Activated CD4-positive, CD25-positive, alpha-beta regulatory T cell treated with anti-CD3 and anti-CD28 coated beads, Interleukin-2, amount 50 U/mL, for 72 hours (primary cell): ENCODE results near the gene AEBP2.
"Not testable (repeated sequence)": the region's sequence is repeated elsewhere in the genome, so short reads cannot be mapped to it uniquely, and the experiment has no call there.

ENCODE experiments used
- DNase-seq: peaks from one replicate; pipeline ENCODE4 v3.0.0; 2021

AEBP2 gene

DNA sequence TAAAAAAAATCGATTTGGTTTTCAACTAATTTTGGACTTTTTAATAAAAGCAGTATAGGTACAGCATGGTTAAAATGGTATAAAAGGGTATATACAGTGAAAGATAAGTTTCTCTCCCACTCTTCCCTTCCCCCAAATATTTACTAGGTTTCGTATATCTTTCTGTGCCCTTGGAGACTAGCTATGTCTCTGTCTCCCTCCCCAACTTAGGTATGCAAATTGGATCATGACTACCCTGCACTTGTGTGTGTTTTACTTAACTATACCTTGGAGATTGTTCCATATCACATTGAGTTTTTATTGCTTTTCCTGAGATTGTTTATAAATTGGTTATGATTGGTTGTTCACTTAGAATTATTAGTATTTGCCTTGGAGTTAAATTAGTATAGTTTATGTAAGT, 19.4 kb downstream of the AEBP2 start:
- DNase-seq, result no peak

DNA sequence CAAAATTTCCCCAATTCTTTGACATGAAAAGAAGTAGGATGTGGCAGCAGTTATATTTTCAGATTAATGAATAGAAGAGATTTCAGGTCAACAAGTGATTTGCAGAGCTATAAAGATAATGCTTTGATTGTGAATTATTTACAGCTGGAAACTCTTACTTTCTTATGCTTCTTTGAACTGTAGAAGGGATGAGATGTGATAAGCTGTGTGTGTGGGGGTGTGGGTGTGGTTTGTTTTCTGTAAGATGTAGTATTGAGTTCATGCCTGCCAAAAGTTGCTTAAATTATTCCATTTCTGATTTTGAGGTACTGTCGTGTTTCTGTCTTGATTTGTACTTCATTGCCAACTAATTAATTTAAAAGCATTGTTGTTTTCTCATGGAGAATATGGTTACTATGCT, 22.7 kb downstream of the AEBP2 start:
- no peak for DNase-seq

DNA sequence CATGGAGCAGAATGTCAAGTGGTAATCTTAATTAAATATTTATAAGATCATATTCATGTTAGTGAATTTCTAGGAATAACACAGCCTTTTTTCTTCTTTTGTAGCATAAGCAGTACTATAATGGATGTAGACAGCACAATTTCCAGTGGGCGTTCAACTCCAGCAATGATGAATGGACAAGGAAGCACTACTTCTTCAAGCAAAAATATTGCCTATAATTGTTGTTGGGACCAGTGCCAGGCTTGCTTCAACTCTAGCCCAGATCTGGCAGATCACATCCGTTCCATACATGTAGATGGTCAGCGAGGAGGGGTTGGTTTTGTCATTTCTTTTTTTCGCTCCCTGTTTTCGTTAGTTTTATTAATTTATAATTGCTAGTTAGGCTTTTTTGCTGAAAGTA, 23.1 kb downstream of the AEBP2 start:
- no peak for DNase-seq

DNA sequence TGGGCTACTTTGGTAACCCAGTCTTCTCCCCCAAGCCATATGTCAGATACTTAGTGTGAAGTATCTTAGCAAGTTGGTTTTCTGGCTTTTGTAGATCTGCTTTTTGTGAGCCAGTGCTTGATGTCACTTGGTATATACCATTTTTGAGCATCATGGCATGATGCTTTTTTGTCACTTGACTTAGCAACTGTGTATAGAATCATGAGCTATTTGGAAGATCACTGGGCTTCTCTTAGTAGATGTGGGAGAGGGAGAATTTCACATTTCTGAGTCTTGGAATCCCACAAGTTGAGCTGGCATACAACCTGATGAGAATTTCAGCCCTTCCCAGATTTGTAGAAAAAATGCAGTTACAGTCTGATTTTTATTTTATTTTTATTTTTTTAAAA, 24.9 kb downstream of the AEBP2 start:
- no peak for DNase-seq

DNA sequence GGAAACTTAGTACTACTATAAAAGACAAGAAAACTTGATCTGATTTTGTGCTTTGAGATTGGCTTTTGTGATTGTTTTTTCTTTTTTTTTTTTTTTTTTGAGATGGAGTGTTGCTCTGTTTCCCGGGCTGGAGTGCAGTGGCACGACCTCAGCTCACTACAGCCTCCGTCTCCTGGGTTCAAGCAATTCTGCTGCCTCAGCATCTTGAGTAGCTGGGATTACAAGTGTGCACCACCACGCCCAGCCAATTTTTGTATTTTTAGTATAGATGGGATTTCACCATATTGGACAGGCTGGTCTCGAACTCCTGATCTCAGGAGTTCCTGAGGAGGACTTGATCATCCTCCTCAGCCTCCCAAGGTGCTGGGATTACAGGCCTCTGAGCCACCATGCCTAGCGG, 26.4 kb downstream of the AEBP2 start:
- no peak for DNase-seq

DNA sequence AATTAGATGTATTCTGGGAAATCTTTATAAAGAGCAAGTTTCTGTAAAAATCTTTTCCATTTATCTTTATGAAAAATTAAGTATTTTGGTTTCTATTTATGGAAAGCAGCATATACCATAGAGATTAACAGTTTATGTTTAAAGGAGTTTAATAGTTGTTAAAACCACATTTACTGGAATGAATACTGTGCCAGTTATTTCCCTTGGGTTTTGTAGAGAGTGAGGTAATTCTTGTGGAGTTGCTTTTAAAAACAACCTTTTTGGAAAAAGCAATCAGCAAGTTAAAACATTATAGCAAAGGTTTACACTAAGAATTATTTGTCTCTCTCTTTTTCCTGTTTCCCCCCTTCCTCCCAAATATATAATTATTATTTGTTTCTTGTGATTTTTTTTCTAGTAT, 34.9 kb downstream of the AEBP2 start:
- no peak for DNase-seq

DNA sequence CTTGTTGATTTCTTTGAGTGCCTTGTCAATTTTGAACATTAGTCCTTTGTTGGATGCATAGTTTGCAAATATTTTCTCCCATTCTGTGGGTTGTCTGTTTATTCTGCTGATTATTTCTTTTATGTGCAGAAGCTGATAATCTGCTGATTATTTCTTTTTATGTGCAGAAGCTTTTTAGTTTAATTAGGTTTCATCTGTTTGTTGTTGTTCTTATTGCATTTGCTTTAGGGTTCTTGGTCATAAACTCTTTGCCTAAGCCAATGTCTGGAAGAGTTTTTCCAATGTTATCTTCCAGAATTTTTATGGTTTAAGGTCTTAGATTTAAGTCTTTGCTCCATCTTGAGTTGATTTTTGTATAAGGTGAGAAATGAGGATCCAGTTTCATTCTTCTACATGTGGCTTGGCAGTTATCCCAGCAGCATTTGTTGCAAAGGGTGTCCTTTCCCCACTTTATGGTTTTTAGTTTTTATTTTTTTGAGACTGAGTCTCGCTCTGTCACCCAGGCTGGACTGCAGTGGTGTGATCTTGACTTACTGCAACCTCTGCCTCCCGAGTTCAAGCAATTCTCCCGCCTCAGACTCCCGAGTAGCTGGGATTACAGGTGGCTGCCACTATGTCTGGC, 36.7 kb downstream of the AEBP2 start:
- DNase-seq, result not testable (repeated sequence)

DNA sequence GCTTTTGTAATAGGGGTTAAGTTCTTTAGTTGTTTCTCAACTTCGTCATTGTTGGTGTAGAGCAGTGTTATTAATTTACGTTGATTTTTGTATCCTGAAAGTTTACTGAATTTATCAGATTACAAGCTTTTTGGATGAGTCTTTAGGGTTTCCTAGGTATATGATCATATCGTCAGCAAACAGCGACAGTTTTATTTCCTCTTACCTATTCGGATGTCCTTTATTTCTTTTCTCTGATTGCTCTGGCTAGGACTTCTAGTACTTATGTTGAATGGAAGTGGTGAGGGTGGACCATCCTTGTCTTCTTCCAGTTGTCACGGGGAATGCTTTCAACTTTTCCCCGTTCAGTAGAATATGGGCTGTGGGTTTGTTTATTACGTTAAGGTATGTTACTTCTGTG, 37.8 kb downstream of the AEBP2 start:
- DNase-seq, result no peak

DNA sequence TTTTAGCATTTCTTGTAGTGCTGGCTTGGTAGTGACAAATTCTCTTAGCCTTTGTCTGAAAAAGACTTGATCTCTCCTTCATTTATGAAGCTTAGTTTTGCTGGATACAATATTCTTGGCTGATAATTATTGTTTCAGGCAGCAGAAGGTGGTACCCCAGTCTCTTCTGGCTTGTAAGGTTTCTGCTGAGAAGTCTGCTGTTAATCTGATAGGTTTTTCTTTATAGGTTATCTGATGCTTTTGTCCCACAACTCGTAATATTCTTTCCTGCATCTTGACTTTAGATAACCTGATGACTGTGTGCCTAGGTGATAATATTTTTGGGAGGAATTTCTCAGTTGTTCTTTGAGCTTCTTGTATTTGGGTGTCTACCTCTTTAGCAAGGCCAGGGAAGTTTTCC, 41.2 kb downstream of the AEBP2 start:
- DNase-seq, result no peak

DNA sequence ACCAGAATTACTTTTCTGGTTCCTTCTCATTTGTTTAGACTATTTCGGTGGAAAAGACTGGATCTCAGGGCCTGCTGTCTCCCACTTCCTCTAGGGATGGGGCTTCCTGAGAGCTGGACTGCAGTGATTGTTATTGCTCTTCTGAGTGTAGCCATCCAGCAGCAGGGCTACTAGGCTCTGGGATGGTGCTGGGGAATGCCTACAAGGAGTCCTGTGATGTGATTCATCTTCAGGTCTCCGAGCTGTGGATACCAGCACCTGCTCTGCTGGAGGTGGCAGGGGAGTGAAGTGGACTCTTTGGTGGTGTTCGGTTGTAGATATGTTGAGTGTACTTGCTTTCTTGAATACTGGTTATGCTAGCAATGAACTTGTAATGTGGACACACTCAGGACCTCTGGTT, 42.7 kb downstream of the AEBP2 start:
- no peak for DNase-seq

DNA sequence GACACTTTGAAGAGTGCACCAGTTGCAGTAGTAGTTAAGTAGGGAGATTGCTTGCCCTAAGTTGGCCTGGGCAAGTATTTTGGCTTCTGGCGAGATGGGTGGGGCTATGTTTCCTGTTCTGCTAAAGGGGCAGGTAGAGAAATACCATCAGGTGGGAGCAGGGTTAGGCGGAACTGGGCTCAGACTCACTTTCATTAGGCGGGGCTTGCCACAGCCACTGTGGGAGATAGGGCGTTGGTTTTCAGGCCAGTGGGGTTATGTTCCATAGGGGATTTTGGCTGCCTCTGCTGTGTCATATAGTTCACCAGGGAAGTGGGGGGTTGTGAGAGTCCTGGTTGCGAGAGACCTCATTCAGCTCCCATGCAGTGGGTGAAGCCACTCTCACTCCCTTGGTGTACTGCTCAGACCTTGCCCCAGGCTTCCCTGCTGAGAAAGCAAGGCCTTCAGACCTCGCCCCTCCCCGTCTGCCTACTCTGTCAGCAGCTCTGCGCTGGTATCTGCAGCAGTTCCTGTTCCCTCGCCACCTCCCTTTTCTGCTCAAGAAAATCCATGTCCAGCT, 43.3 kb downstream of the AEBP2 start:
- no peak for DNase-seq

DNA sequence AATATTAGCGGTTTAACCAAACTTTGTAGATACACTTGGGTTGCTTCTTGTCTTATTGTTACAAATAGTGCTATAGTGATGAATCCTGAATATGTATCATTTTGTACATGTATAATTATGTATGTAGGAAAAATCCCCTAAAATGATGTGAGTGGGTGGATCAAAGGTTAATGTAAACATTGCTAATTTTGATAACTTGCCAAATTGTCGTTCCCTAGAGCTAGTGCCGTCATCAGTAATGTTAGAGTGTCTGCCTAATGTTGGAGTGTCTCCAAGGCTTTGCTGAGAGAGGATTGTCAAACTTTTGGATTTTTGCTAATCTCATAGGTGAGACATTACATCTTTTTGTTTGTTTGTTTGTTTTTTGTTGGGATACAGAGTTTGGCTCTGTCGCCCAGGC, 44.4 kb downstream of the AEBP2 start:
- no peak for DNase-seq

DNA sequence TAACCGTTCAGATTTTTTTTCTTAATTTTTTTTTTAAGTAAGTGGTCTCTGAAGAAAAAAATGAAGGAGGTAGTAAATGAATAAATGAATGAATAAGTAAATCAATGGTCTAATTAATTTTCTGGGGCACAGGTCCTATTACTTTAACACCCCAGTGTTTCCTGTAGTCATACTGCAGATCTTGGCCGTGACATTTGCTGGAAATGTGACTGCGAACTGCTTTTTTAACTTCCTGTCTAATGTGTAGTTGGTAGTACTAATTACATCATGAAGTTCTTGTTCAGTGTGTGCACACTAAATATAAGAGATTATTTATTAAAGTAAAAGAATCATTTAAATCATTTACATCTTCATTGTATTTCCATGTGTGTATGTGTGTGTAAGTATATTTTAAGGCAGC, 45.4 kb downstream of the AEBP2 start:
- no peak for DNase-seq

DNA sequence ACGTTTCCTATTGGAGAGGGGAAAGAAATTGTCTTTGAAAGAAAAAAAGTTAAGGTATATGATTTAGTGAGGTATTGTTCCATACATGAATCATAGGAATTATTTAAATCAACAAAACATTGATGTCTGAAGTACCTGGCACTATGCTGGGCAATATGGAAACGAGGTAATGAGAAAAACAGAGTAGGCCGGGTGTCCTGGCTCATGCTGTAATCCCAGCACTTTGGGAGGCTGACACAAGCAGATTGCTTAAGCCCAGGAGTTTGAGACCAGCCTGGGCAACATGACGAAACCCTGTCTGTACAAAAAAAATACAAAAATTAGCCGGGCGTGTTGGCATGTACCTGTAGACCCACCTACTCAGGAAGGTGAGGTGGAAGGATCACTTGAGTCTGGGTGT, 45.9 kb downstream of the AEBP2 start:
- no peak for DNase-seq

DNA sequence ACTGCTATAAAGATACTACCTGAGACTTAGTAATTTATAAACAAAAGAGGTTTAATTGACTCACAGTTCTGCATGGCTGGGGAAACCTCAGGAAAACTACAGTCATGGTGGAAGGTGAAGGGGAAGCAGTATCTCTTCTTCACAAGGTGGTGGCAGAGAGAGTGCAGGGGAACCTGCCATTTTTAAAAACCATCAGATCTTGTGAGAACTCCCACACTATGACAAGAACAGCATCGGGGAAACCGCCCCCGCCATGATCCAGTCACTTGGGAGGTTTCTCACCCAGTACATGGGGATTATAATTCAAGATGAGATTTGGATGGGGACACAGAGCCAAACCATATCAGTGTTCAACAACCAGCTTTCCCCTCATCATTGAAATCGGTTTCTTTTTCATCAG, 49.9 kb downstream of the AEBP2 start:
- no peak for DNase-seq

DNA sequence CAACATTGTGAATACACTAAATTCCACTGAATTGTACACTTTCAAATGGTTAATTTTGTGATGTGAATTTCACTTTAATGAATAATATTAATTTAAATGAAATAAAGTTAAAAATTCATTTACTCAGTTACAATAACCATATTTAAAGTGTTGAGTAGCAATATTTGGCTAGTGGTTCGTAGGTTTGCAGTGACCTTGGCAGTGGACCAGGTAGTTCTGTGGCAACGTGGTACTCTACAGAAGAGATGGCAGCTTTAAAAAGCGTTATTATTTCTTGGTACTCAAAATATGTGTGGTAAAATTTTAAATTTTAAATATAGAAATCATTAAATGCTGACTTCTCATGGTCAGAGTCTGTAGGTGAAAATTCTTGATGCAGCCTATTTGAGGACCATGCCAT, 51.6 kb downstream of the AEBP2 start:
- no peak for DNase-seq

DNA sequence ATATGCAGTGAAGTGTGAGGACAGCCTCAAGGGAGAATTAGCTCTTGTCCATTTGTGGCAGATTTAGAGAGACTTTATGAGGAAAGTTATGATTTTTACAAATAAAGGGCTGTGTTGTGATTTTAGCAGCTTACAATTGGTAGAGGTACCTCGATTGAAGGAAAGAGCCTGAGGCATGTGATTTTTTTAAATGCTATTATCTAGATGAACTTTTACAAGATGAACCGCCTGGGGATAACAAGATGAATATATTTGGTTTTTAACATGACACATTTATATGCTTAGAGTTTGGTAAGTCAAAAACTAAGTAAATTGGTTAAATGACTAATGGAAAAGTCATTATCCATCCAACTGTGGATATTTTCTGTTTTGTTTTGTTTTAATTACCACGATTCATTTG, 52.6 kb downstream of the AEBP2 start:
- DNase-seq, result no peak

DNA sequence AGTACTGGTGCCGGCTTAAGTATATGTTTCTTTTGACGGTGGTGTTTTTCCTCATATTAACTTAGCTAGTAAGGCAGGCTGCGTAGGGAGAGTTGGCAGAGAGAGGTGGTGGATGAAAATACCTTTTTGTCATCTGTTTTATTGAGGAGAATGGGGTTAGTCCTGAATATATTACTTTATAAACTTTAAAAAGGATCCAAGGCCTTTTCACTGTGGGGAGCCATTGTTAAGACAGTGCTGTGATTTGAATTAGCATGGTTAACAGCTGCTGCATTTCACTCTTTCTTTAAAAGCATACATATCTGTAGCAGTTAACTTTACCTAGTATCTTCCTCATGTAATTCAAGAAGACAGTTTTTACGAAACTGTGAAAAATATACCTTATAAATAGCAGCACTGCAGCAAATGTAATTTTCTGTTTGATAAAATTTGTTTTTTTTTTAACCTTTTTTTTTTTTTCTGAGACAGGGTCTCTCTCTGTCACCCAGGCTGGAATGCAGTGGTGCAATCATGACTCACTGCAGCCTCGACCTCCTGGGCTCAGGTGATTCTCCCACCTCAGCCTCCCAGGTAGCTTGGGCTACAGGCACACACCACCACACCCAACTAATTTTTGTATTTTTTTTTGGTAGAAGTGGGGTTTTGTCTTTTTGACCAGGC, 57.1 kb downstream of the AEBP2 start:
- no peak for DNase-seq

DNA sequence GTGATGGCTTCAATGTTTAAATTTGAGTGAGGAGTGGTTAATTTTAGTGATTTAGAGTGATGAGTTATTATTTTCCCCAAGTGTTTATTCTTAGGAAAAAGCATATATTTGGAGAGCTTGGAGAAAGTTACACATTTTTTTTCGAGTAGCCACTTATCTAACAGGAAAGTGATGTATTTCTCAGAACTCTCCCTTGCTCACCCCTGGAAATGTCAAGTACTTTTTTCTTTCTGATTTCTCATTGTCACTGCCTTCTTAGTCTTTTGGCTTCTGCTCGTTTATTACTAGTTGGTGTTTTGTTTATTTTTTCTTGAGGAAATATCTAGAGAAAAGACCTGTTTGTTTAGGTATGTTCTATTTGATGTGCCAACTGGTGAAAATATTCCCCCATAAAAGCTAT, 58.8 kb downstream of the AEBP2 start:
- no peak for DNase-seq

DNA sequence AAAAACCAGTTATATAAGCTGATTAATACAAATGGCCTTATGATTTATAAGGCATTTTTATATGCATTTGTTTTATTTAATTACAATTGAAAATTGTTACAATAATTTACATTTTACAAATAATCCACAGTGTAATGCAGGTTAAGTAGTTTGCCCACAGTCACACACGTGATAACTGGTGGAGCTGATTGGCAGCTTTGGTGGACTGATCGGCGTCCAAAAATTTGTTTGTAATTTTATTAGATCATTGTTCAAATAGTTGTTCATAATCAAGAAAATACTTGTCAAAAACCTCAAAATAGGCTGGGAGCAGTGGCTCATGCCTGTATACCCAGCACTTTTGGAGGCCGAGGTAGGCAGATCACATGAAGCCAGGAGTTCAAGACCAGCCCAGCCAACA, 59.7 kb downstream of the AEBP2 start:
- DNase-seq, result no peak

DNA sequence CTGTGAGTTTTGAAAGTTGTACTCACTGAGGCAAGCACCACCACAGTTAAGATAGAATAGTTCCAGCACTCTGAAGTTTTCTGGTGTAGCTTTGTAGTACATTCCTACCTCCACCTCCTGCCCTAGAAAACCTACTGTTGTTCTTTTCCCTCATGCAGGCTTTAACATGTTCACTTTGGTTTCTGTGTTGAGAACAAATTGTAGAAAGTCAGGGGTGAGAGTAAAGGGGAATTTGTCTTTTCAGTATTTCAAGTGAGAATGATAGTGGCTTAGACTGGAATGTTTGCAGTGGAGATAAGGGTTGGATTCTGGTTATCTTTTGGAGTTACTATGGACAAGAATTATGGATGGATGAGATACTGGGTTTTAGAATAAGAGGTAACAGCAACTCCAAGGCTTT, 67.2 kb downstream of the AEBP2 start:
- DNase-seq, result no peak

DNA sequence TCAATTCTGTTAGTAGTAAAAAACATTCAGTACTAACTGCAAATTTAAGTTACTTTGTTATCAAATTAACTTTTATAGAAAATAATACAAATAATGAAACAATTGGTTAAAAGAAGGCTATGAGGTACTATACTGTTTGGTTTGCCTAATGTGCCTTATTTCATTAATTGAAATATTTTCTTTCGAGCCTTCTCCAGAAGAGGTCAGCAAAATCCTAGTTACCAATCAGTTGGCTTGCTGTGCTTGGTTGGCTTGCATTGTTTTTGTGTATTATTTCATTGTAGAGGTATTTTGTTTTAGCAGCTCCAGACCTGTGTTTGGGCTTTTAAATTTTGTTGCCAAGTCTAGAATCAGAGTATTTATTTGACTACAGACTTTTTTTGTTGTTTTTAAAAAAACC, 68.5 kb downstream of the AEBP2 start:
- no peak for DNase-seq

DNA sequence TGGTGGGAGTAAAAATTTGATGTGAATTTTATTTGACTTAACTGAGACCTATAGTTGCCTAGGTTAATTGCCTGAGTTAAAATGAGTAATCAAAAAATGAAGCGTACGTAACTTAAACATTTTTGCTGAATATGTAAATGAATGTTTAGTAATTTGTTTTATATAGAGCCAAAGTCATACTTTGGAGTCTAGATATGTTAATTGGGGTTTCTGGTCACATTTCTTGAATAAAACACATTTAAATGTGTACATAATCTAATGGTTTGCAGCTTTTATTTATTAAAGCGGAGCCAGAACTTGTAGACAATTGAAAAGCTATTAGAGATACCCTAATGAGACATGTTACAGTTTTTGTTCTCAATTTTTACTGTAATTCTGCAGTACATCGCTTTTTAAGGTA, 71.2 kb downstream of the AEBP2 start:
- DNase-seq, result no peak

DNA sequence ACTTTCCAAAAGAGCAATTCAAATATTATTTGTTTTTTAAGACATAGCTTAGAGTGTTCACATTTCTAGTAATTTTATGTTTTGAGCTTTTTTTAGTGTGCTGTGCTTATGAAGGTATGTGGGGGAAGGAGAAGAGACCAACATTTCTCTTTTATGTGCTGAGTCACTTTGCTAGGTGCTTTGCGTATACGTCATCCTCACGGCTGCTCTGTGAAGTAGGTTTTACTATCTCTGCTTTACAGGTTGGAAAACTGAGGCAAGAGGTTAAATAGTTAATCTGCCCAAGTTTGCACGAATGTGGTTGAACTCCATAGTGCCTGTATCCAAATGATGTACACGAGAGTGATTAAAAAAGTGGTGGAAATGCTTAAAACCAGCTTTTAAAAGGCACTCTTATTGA, 75.9 kb downstream of the AEBP2 start:
- DNase-seq, result no peak

DNA sequence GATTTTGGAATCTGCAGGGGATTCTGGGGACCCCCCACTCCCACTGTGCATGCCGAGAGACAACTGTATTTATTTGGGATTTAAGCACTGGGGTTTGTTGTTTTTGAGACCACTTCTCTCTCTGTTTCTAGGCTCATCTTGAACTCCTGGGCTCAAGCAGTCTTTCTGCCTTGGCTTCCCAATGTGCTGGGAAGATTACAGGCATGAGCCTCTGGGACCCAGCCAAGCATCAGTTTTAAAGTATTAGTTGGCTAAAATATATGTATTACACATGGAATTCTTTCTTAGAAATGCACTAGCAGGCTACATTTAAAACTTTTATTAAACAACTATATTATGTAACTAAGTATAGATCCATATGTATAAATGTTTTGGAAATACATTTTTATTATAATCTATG, 78.3 kb downstream of the AEBP2 start:
- DNase-seq, result no peak
